Upper lobe of left lung (tissue), 6 donors: ENCODE results near the gene ADAMTS14. TPM values are rescaled to one million over a fixed set of nuclear protein-coding genes. Genes with fewer than 3 reads are reported as not detected.

Experiments
- ATAC-seq, 2 donors: fragments of 200-7000 bp; cut with Tn5 transposase; one replicate each; pipeline ENCODE4 v1.9.1; 2022; ENCODE audit warnings: mild to moderate bottlenecking in 2 of 2, moderate library complexity in 2 of 2; ENCODE audit not compliant: low FRiP score in 2 of 2
- DNase-seq, 2 donors: peaks; one replicate each; pipeline ENCODE4 v3.0.0-alpha.2; 2019 to 2020
- H3K27ac ChIP-seq, 4 donors: fragments of 200-600 bp; sonication (generic); one replicate each; pipeline ENCODE4 v1.5.1; 2016 to 2019
- H3K27me3 ChIP-seq, 4 donors: fragments of 200-600 bp; sonication (generic); one replicate each; pipeline ENCODE4 v1.5.1; 2017 to 2019
- H3K36me3 ChIP-seq, 4 donors: fragments of 200-600 bp; sonication (generic); one replicate each; pipeline ENCODE4 v1.5.1; 2016 to 2019
- H3K4me1 ChIP-seq, 4 donors: fragments of 200-600 bp; sonication (generic); one replicate each; pipeline ENCODE4 v1.5.1; 2018 to 2019
- H3K4me3 ChIP-seq, 4 donors: fragments of 200-600 bp; sonication (generic); one replicate each; pipeline ENCODE4 v1.5.1; 2017 to 2019; ENCODE audit warnings: mild to moderate bottlenecking in 2 of 4, moderate library complexity in 1 of 4
- H3K9me3 ChIP-seq, 4 donors: fragments of 200-600 bp; sonication (generic); one replicate each; pipeline ENCODE4 v1.5.1; 2018 to 2019
- CTCF ChIP-seq, 6 experiments: fragments of 450-650 bp in 4 of 6; fragments of 200-600 bp in 2 of 6; sonication (generic) in 2 of 6; IDR thresholded peaks; one replicate each; pipeline ENCODE4 v1.5.1; 2016 to 2019; ENCODE audit warnings: antibody characterized with exemption in 6 of 6
- EP300 ChIP-seq, 4 donors: sonication (generic); formaldehyde crosslinking; IDR thresholded peaks; one replicate each; pipeline ENCODE4 v1.5.1; 2017; ENCODE audit warnings: antibody characterized with exemption in 4 of 4, control low read depth in 2 of 4
- POLR2A ChIP-seq, 4 donors: fragments of 450-650 bp; IDR thresholded peaks; one replicate each; pipeline ENCODE4 v1.5.1; 2016 to 2017; ENCODE audit warnings: antibody characterized with exemption in 4 of 4, mild to moderate bottlenecking in 2 of 4
- POLR2AphosphoS5 ChIP-seq, 2 donors: sonication (generic); formaldehyde crosslinking; IDR thresholded peaks; one replicate each; pipeline ENCODE4 v1.5.1; 2017; ENCODE audit warnings: antibody characterized with exemption in 2 of 2
- WGBS, 2 donors: methylation state at CpG; one replicate each; pipeline ENCODE4 v1.1.5; 2017 to 2018; 5-methylcytosine and 5-hydroxymethylcytosine counted together
- total RNA-seq, 6 donors: library from RNA; depleted of rRNA in 4 of 6; stranded (reverse); fragments of >200 nt in 4 of 6; gene quantifications; one replicate each; pipeline versions ENCODE4 v1.1.0 to v1.2.1, GENCODE V29; 2016 to 2021
- donor health status: DM: no; HTN: no; CAD: no; lungs with moderate emphysema.
- donor health status: DM: no; HTN: yes; CAD: no; lungs with severe emphysema.

The ADAMTS14 gene
- total RNA-seq, 6 donors from 2014 or later, result 0.15 to 3.1 (median 0.45) TPM

- Histone ChIP-seq H3K27me3 (no peaks in the 10 kb centered on the region), H3K36me3 (no peaks in the 10 kb centered on the region), H3K4me1 (no peaks in the 10 kb centered on the region), H3K27ac (no peak overlapping the region), H3K4me3 (no peak overlapping the region), H3K9me3 (no peaks in the 10 kb centered on the region)
- ATAC-seq, result no peak
- WGBS, 2 donors, result 62% methylated on average over 5 of the region's 5 CpGs
- DNase-seq, result no peak
- TF ChIP-seq CTCF (IDR thresholded peaks at IDR 0.05), result no peak
Observed at GRCh38 chr10:70791386-70792039, 119.2 kb downstream of the ADAMTS14 start.

GRCh38 chr10:70795613-70796012, 123.3 kb downstream of the ADAMTS14 start:
- H3K4me3 ChIP-seq, result no peak overlapping the region
- no peak for DNase-seq
- no peak for ATAC-seq
- no peaks in the 10 kb centered on the region for H3K9me3 ChIP-seq
- no peaks in the 10 kb centered on the region for H3K36me3 ChIP-seq
- H3K4me1 ChIP-seq, result no peaks in the 10 kb centered on the region
- TF ChIP-seq EP300 (IDR thresholded peaks at IDR 0.05) (no peak), POLR2AphosphoS5 (IDR thresholded peaks at IDR 0.05) (no peak), POLR2A (IDR thresholded peaks at IDR 0.05) (no peak), CTCF (IDR thresholded peaks at IDR 0.05) (no peak)
- WGBS, 2 donors, result 92 to 100% methylated on average over 1 of the region's 1 CpG
- H3K27ac ChIP-seq, result no peak overlapping the region
- no peaks in the 10 kb centered on the region for H3K27me3 ChIP-seq

- Histone ChIP-seq H3K4me3 (no peak overlapping the region), H3K4me1 (no peaks in the 10 kb centered on the region), H3K27me3 (no peaks in the 10 kb centered on the region), H3K36me3 (no peaks in the 10 kb centered on the region), H3K27ac (no peak overlapping the region), H3K9me3 (no peaks in the 10 kb centered on the region)
- TF ChIP-seq EP300 (IDR thresholded peaks at IDR 0.05) (no peak), POLR2A (IDR thresholded peaks at IDR 0.05) (no peak), POLR2AphosphoS5 (IDR thresholded peaks at IDR 0.05) (no peak), CTCF (IDR thresholded peaks at IDR 0.05) (no peak)
- ATAC-seq, result peak in 1 of 2 donors; percentile 11
- no peak for DNase-seq
- WGBS, 2 donors, result 65% methylated on average over 4 to 5 of the region's 7 CpGs
Observed at GRCh38 chr10:70797840-70798239, 125.5 kb downstream of the ADAMTS14 start.

GRCh38 chr10:70799124-70799523, 126.8 kb downstream of the ADAMTS14 start:
- ATAC-seq (no peak), DNase-seq (no peak)
- Histone ChIP-seq H3K4me3 (no peak overlapping the region), H3K27ac (no peak overlapping the region), H3K27me3 (no peaks in the 10 kb centered on the region), H3K36me3 (no peaks in the 10 kb centered on the region), H3K9me3 (no peaks in the 10 kb centered on the region), H3K4me1 (no peaks in the 10 kb centered on the region)
- no peak for TF ChIP-seq CTCF (IDR thresholded peaks at IDR 0.05)
- TF ChIP-seq POLR2A (IDR thresholded peaks at IDR 0.05), result no peak
- TF ChIP-seq POLR2AphosphoS5 (IDR thresholded peaks at IDR 0.05), result no peak
- no peak for TF ChIP-seq EP300 (IDR thresholded peaks at IDR 0.05)
- 57 to 65% methylated on average over 5 of the region's 5 CpGs for WGBS, 2 donors

- no peak overlapping the region for H3K4me3 ChIP-seq
- WGBS, 2 donors, result 81 to 95% methylated on average over 1 of the region's 1 CpG
- no peaks in the 10 kb centered on the region for H3K36me3 ChIP-seq
- no peak overlapping the region for H3K27ac ChIP-seq
- H3K4me1 ChIP-seq, result no peaks in the 10 kb centered on the region
- TF ChIP-seq EP300 (IDR thresholded peaks at IDR 0.05) (no peak), POLR2AphosphoS5 (IDR thresholded peaks at IDR 0.05) (no peak), CTCF (IDR thresholded peaks at IDR 0.05) (no peak), POLR2A (IDR thresholded peaks at IDR 0.05) (no peak)
- no peak for DNase-seq
- H3K27me3 ChIP-seq, result no peaks in the 10 kb centered on the region
- no peak for ATAC-seq
- no peaks in the 10 kb centered on the region for H3K9me3 ChIP-seq
Observed at GRCh38 chr10:70801854-70802253, 129.5 kb downstream of the ADAMTS14 start.
